NCI-H345 (cell line): ENCODE results near the gene CCL17.
"Not testable (repeated sequence)": the region's sequence is repeated elsewhere in the genome, so short reads cannot be mapped to it uniquely, and the experiment has no call there.

Experiments used
- DNase-seq: peaks from one replicate; lab custom pipeline; 2025; lab: John Stamatoyannopoulos, UW

Gene CCL17

GRCh38 chr16:57396786-57397185, 7.8 kb upstream of the CCL17 start:
- no peak for DNase-seq

- not testable (repeated sequence) for DNase-seq
Observed at GRCh38 chr16:57397493-57397892, 7.1 kb upstream of the CCL17 start.

GRCh38 chr16:57401943-57402640, 2.5 kb upstream of the CCL17 start:
- no peak for DNase-seq

GRCh38 chr16:57405097-57405496, 530 bp downstream of the CCL17 start:
- DNase-seq, result no peak

GRCh38 chr16:57406881-57407280, 2.3 kb downstream of the CCL17 start:
- DNase-seq, result no peak

- DNase-seq, result no peak
Observed at GRCh38 chr16:57407521-57408353, 3.2 kb downstream of the CCL17 start.

GRCh38 chr16:57409065-57409464, 4.5 kb downstream of the CCL17 start:
- no peak for DNase-seq

- DNase-seq, result no peak
Observed at GRCh38 chr16:57409870-57410587, 5.5 kb downstream of the CCL17 start.

GRCh38 chr16:57411362-57411976, 6.9 kb downstream of the CCL17 start:
- DNase-seq, result no peak

- no peak for DNase-seq
Observed at GRCh38 chr16:57412584-57412983, 8.0 kb downstream of the CCL17 start.

GRCh38 chr16:57413301-57413730, 8.7 kb downstream of the CCL17 start:
- no peak for DNase-seq

- DNase-seq, result no peak
Observed at GRCh38 chr16:57413733-57414132, 9.2 kb downstream of the CCL17 start.

GRCh38 chr16:57416084-57416483, 11.5 kb downstream of the CCL17 start:
- no peak for DNase-seq

- DNase-seq, result no peak
Observed at GRCh38 chr16:57419506-57419905, 14.9 kb downstream of the CCL17 start.

- DNase-seq, result peak; percentile 0
Observed at GRCh38 chr16:57422026-57422944, 17.7 kb downstream of the CCL17 start.

- DNase-seq, result no peak
Observed at GRCh38 chr16:57423152-57423551, 18.6 kb downstream of the CCL17 start.

GRCh38 chr16:57424583-57424982, 20.0 kb downstream of the CCL17 start:
- DNase-seq, result no peak

GRCh38 chr16:57426356-57426755, 21.8 kb downstream of the CCL17 start:
- DNase-seq, result no peak

GRCh38 chr16:57427307-57427706, 22.7 kb downstream of the CCL17 start:
- no peak for DNase-seq

- no peak for DNase-seq
Observed at GRCh38 chr16:57427824-57428223, 23.3 kb downstream of the CCL17 start.

- no peak for DNase-seq
Observed at GRCh38 chr16:57430955-57431354, 26.4 kb downstream of the CCL17 start.
